GM21576 (cell line): ENCODE measurements around the gene KERA.
"Not testable (repeated sequence)": the region's sequence is repeated elsewhere in the genome, so short reads cannot be mapped to it uniquely, and the experiment has no call there.

Source experiments
- ATAC-seq: cut with Tn5 transposase; IDR thresholded peaks from one replicate; pipeline ENCODE4 v1.9.1; 2021; ENCODE audit warnings: mild to moderate bottlenecking, moderate library complexity; ENCODE audit not compliant: unreplicated experiment

KERA gene, protein sequence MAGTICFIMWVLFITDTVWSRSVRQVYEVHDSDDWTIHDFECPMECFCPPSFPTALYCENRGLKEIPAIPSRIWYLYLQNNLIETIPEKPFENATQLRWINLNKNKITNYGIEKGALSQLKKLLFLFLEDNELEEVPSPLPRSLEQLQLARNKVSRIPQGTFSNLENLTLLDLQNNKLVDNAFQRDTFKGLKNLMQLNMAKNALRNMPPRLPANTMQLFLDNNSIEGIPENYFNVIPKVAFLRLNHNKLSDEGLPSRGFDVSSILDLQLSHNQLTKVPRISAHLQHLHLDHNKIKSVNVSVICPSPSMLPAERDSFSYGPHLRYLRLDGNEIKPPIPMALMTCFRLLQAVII

DNA sequence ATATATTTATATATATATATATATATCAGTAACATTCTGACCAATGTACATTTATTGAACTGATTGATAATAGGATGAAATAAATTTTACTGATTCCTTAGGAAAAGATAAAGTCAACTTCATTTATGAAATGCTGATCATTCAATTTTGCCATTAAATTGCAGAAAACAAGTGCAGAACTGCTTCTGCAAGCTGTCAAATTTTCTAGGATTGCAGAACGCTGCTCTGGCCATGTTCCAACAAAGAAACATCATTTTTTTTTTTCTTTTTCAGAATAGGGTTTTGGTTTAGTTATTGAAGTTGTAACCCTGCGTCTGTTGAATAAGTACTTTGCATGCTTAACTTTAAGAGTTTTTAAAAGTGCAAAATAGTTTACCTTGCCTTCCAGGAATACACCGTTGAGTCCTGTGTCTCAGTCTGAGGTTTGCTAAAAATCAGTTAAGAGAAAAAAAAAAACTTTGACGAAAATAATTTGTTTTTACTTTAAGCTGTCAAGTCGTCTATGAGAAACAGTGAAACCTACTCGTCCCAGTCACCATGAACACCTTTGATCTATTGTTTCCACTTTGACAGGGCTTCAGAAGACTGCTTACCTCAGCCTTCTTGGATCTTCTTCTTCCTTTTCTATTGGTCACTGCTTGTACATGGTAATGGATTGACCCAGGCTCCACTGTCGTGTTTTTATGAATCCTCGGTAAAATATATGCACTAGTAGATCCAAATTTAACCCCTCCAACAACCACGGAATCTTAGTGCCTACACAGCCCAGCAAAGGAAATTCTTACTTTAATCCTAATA lies at the start of gene KERA:
Gene KERA, minus strand, starts transcription at position 657 of the 798 bp plus-strand sequence. CDS start 1,743 bp downstream, outside the sequence.
- no peak for ATAC-seq

DNA sequence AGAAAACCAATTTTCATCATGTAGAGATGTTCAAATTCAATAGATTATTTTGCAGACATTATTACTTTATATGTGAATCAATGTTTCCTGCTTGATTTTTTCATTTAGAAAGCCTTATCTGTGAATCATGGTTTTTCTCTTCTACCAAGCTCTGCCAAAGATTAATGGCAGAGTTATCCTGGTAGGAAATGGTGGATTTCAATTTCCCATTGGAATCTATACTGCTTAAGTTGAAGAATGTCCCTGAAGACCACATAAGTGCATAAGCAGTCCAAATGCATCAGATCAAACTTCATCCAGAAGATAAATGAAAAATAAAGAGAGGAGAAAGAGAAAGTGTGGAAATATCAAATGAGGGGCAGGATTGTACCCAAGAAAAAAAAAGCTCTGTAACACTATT lies 48.5 kb upstream of the KERA start:
- ATAC-seq: no peak

DNA sequence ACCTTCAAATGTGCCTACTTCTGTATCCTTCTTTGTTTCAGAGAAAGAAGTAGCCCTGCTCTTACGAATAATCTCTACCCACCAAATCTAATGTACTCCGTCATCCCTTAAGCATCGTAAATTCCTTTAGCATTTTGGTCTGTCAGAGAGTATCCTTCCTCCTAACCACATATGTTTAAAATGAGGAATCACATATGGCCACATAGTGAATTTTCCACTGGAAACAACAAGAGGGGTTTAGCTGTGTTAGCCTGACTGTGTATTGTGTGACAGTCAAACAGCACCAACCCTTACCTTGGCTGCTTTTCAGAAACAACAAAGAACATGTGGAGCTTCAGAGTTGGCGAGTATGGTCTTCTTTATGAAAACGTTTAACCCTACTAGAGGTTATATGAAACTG lies 48.0 kb upstream of the KERA start:
- no peak for ATAC-seq

DNA sequence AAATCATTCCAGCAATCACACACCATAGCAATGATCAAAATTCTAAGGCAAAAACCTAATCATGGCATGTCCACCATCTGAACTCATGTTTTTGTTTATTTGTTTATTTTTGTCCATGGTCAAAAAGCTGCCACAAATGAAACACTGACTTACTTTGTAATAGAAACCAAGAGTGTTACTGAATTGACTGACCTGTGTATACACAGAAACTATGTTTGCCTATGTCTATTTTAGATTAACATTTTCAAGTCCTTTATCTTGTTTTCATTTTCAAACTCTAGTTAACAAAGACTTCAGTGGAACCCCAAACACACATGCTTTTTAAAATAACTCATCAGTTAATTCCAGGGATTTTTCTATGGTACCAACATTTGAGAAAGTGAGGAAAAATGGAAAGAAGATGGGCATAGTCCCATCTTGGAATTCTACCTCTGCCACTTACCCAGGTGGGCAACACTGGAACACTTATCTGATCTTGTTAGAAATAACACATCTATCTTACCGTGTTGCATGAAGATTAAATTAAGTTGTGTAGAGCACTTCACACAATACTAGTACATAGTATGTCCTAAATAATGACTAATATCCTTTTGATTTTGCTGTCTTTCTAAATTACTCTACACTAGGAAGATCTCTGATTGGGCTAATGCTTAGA lies 47.1 kb upstream of the KERA start:
- ATAC-seq: peak; percentile 65

DNA sequence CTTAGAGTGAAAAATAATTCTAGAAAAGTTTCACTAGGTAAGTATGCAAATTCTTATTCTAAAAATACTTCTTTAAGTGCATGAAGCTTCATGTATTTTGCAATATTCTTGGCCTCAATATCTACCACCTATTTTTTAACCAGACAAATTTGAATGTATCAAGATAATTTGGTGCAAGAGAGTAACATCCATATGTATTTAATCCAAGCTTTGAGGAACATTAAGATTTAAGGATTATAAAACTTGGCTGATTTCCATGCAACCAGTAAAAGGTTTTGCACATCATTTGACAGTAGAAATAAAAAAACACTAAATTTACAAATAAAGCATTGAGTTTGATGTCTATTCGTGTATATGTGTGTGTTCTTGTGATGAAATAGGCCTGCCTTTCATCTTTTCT lies 45.8 kb upstream of the KERA start:
- no peak for ATAC-seq

DNA sequence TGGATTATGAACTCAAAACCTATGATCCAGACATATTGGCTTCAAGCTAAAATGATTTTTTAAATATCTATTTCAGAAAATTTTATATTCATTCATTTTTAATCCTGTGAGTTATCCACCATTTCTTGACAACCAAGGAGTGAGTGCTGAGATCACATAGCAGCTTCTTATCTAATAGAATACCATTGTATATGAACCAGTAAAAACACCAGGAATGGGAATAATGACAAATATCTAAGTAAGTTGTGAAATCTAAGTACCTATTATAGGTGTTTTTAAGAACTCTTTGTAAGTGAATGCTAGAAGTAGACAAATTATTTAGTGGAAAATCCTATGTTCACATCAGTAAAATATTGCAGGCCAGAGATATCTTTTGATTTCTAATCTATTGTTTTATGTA lies 45.3 kb upstream of the KERA start:
- ATAC-seq: no peak

DNA sequence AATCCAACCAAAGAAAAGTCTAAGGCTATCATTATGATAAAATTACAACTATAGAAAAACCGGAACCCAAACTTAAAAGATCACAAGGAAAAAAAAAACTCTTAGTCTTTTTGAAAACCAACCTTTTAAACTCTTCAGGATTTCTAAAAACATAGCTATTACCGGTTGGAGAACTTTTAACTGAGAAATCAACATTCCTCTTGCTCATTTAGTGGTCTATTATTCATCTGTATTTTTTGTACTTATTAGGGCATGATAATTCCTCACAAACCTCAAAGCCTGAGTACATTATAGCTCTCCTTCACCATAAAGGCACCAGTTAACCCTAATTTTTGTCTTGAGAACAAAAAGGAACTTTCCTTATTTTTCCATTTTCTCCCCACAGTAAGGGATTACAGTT lies 43.1 kb upstream of the KERA start:
- no peak for ATAC-seq

DNA sequence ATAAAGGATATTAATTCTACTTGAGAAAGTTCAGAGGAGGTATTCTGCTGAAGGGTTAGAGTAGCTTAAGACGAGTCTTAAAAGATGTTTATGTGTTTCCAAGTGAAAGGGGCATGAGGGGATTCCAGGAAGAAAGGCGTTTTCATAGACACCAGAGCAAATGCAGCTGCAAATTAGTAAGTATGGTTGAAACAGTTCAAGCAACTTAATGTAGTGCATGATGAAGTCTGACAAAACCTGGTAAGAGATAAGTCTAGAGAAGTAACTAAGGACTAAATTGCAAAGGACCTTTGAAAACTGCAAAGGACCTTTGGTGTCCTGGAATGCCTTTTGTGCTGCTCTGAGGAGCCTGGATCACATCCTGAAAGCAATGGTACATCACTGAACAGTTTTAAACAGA lies 42.0 kb upstream of the KERA start:
- ATAC-seq: no peak

DNA sequence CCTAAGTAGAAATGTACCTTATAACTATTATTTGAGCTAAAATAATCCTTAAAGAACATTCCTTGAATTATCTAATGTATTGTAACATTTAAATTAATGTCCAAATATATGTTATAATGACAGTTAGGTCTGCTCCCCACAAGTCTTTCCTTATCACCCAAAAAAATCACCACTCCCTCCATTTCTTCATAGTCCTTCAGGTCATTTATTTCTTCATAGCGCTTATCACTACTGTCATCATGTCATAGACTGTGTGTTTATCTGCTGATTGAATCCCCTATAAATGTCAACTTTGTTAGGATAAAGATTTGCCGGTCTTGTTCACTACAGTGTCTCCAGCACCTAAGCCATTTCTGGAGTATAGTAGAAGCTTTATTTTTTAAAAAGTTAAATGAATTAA lies 41.5 kb upstream of the KERA start:
- no peak for ATAC-seq

DNA sequence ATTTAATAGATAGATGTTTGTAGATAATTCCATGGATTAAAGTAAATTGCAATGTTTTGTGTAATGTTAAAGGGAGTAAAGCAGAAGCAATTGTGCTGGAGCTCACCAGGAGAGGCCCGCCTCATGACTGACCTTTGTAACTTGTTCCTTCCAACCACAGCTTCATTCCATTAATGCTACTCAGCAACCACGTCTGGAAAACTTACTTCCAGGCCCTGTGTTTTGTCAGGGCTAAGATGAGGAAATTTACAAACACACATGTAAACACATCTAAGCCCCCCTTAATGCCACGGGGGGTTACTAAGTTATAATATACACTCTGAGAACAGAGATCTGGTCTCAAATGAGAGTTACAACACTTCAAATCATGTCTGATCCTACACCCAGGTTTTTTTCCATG lies 41.1 kb upstream of the KERA start:
- ATAC-seq: no peak

DNA sequence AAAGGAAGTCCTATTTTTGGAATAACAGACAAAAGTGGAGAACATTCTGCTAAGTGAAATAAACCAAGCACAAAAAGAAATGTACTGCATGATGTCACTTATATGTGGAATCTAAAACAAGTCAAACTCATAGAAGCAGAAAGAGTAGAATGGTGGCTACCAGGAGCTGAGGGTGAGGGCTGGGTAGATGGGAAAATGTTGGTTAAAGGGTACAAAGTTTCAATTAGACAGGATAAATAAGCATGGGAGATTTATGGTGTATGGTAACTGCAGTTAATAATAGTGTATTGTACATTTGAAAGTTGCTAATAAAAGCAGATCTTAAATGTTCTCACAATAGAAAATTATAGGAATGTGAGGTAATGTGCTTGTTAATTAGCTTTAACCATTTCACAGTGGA lies 40.6 kb upstream of the KERA start:
- ATAC-seq: no peak

DNA sequence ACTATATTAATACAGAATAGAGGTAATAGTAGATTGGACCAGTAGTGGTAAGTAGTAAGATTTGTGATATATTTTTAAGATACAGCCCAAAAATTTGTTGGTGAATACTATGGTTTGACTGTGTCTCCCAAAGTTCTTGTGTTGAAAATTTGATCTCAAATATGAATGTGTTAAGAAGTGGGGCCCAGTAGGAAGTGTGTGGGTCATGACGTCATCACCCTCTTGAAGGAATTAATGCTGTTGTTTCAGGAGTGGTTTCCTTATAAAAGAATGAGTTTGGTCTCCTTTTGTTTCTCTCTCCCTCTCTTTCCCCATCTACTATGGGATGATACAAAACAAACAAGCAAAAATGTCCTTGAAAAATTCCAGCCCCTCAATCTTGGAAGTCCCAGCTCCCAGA lies 37.1 kb upstream of the KERA start:
- ATAC-seq: no peak

DNA sequence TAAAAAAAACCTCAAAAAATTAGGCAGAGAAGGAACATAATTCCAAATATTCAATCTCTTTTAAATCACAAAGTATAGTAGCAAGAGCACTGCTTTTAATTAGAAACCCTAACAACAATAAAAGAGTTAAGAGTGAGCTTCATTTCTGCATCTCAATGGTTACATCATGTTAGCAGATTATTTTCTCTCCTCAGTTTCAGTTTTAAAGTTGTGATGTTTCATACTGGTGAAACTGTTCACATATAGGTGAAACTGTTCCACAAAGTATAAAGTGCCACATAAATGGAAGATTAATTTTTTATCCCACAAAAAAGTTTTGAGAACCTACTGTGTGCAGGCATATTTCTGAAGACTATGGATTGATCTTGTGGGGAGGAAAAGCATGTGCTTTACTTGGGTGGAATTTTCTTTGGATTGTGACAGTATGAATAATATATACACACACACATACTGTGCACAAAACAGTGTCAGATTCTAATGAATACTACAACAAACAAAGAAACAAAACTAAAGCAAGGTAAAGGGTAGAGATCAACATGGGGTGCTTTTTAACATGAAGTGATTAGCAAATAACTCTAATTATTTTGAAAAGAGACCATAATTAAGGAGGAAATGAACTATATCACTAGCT lies 36.3 kb upstream of the KERA start:
- ATAC-seq: no peak

DNA sequence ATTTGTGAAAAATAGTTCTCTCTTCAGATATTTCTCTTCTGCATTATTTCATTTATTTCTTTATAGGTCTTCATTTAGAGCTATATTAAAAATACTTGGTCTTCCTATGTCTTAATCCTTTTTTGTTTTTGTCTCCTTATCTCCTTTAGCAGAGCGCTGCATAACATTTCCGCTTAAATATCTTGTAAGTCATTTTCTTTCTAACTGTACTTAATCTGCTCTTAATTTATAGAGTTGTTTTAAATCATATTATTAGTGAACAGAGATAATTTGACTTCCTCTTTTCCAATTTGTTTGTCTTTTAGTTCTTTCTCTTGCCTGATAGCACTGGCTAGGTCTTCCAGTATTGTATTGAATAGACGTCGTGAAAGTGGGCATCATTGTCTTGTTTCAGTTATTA lies 35.5 kb upstream of the KERA start:
- no peak for ATAC-seq

DNA sequence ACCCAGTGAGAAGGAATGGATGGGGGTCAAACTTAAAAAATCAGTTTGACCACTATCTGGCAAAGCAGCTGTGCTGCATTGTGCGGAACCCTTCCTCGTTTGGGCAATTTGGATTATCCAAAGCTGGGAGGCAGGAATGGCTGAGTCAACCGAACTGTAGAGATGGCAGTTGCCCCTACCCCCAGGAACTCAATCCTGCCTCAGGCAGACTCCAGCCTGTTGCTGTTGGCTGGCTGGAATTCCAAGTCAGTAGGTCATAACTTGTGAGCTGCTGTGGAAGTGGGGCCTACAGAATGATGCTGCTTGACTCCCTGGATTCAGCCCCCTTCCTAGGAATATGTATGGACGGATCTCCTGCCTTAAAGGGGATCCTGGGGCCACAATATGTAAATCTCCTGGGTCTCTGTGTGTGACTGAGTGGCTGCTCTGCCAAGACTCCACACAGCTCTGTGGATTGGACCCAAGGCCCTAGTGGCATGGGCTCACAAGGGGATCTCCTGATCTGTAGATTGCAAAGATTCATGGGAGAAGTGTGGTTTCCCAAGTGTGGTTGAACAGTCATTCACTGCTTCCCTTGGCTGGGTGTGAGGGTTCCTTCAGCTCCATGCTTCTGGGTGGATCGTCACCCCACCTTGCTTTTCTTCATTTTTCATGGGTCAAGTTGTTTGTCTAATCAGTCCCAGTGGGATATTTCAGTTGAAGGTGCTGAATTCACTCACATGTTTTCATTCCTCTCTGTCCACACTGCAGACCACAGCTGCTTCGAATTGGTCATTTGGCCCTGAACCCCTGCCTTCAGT lies 34.3 kb upstream of the KERA start:
- ATAC-seq: no peak

DNA sequence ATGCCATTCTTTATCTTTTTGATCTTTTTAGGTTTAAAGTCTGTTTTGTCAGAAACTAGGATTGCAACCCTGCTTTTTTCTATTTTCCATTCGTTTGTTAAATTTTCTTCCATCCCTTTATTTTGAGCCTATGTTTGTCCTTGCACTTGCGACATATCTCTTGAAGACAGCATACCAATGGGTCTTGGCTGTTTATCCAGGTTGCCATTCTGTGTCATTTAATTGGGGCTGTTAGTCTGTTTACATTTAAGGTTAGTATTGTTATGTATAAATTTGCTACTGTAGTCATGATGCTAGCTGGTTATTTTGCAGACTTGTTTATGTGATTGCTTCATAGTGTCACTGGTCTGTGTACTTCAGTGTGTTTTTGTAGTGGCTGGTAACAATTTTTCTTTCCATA lies 32.1 kb upstream of the KERA start:
- ATAC-seq: not testable (repeated sequence)

DNA sequence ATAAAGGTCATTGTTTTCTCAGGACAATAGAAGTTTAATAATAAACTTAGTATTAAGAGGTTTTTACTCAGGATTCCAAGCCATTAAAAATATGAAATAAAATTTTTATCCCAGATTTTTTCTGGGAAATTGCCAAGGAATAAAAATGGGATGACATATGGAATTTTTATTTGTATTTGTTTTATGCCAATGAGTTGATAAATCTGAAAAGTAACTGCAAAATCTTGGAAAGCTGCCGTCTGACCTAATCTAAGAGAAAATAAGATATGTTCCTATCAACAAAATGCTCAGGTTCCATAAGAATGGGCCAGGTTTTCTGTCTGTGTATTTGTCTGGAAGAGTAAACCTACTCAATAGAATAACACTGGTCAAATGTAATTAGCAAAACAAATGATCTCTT lies 22.2 kb upstream of the KERA start:
- no peak for ATAC-seq

DNA sequence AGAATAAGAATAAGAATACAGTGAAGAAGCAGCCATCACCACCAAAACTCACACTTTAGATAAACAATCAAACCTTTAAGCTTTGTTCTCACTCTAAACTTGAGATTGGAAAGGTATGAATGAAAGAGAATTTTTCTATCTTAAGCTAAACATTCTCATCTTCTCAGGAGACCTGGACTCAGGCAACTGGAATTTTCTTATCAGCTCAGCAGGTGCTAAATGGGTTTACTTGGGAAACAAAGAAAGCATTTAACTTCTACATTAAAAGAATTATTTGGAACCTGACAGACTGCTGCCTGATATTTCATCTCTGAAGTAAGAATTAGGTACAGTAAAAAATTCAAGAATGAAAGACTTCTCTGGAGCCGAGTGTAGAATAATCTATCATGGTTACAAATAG lies 20.7 kb upstream of the KERA start:
- no peak for ATAC-seq

DNA sequence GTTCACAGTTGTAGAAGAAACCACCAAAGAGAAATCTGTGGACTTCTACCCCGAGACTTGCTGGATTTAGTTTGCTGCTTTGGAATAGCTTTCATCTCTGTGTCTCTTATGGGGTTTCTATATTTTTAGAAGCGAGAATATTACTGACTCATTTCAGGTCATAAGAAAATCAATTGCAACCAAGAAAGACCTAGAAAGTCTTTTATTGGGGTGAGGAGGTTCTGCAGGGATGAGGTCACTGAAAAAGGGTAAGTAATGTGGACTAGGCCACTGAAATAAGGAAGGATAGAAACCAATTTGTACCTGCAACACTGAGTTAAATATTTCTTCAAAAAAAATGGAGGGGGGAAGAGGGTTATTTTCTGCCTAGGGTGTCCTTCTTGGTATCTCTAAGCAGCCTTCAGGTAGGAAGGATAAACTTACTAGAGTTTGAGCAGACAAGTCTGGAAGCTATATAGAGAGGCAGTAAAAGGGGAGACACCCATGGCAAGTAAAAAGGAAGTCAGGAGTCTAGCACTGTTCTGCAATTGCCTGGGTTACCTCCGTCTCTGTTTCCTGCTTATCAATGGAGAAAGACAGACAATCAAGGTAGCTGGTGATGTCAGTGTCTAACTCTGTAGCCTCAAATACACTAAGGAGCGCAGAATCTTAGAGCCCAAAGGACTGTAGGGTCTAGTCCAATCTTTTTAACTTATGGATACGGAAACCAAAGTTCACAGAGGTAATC lies 19.6 kb upstream of the KERA start:
- ATAC-seq: no peak

DNA sequence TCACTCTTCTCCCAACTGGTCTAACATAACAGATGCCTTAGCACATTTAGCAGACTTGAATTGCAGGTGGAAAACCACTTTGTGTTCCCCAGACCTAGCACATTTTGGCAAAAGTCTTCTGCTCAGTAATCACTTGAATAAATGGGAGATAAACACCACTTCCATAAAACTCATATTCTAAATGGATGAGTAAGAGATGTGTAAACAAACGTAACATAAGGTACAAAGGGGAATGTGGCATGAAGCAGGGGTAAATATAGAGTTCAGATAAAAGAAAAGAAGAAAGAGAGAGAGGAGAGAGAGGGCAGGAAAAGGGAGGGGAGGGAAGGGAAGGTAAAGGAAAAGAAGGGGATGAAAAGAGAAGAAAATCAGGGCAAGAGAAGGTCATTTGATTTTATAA lies 17.0 kb upstream of the KERA start:
- no peak for ATAC-seq
